ENCODE data around the gene AOC1. TPM values are rescaled to one million over a fixed set of nuclear protein-coding genes. Genes with fewer than 3 reads are reported as not detected.

Gene AOC1
- total RNA-seq, 2 experiments from 2014 or later: not detected

DNA sequence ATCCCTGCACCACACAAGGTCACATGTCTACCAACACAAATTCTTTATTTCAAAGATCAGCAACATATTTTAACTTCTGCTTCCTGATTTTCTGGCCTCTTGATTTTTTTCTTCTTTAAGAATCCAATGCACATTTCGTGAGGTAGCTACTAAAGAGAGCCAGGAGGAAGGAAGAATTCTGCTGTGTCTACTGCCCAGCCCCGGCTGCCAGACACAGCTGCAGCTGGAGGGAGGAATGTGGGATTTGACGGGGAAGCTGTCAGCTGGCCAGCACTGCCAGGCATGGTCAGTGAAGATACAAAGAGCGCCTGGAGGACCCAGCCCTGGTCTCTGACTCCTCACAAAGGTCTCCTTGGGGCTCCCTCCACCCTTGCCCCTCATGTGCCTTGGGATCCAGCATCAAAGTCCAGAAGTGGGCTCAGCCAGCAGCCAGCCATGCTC is 6.9 kb upstream of the AOC1 start:
- DNase-seq: no peak
- Mint-ChIP-seq H3K4me1 (ENCODE audit: low read depth) (no peaks in the 10 kb centered on the region), H3K4me3 (no peak overlapping the region), H3K27me3 (no peaks in the 10 kb centered on the region), H3K27ac (no peak overlapping the region), H3K36me3 (ENCODE audit: low read depth) (no peaks in the 10 kb centered on the region), H3K9me3 (no peaks in the 10 kb centered on the region)
- intact Hi-C loops (cut with micrococcal nuclease): no loop called here
- no peak for TF ChIP-seq CTCF (IDR thresholded peaks at IDR 0.05)
- no peak for ATAC-seq
- POLR2A ChIA-PET: no interaction called here
- CTCF ChIA-PET: no interaction called here

DNA sequence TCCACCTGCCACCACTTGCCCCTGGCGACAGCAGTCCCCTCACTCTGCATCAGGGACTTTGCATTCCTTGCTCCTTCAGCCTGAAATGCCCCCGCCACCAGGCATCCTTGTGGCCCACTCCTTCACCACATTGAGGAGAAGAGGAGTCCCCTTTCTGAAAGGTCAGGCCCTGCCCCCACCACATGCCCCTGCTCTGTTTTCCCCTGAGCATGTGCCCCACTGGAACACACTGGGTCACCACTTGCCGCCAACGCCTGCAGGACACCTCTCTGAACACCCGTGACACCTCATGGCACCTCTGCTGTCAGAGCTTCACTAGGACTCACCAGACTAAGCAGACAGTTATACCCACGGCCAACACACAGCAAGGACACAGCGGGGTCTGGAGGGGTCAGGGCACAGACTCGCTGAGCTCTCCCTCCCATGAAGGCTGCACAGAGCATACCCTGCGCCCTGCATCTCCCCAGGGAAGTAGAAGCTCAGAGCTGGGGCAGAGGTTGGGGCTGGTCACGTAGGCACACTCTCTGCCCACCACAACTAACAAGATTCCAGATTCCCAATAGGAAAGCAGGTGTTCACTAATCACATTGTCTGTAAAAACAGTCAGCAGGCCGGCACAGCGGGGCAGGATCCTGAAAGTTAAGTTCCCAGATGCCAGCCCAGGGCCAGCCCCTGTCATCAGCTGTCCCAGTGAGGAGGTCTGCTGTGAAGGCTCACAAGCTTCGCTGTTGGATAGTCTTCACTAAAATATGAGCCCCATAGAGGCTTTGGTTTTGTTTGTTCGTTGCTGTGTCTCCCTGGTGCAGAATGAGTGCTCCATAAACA is 5.8 kb upstream of the AOC1 start:
- DNase-seq (no peak), ATAC-seq (no peak)
- TF ChIP-seq CTCF (IDR thresholded peaks at IDR 0.05): no peak
- peaks cover 8% of the 10 kb centered on the region for H3K27me3 Mint-ChIP-seq
- H3K9me3 Mint-ChIP-seq: no peaks in the 10 kb centered on the region
- CTCF ChIA-PET: interaction anchor here (0.7 kb wide), 1 partner anchor 19 kb away, joined by 3 read pairs; no protein-coding TSS in a partner anchor
- no peaks in the 10 kb centered on the region for H3K4me1 Mint-ChIP-seq (ENCODE audit: low read depth)
- no peak overlapping the region for H3K27ac Mint-ChIP-seq
- H3K4me3 Mint-ChIP-seq: no peak overlapping the region
- no peaks in the 10 kb centered on the region for H3K36me3 Mint-ChIP-seq (ENCODE audit: low read depth)
- POLR2A ChIA-PET: no interaction called here
- intact Hi-C loops (cut with micrococcal nuclease): no loop called here

GRCh38 chr7:150847536-150847935 is 4.8 kb upstream of the AOC1 start:
- ChIA-PET CTCF (no interaction called here), POLR2A (no interaction called here)
- intact Hi-C loops (cut with micrococcal nuclease): no loop called here
- H3K4me1 Mint-ChIP-seq (ENCODE audit: low read depth): no peaks in the 10 kb centered on the region
- H3K27me3 Mint-ChIP-seq: peaks cover 15% of the 10 kb centered on the region
- H3K4me3 Mint-ChIP-seq: no peak overlapping the region
- DNase-seq (no peak), ATAC-seq (no peak)
- H3K9me3 Mint-ChIP-seq: no peaks in the 10 kb centered on the region
- H3K27ac Mint-ChIP-seq: no peak overlapping the region
- TF ChIP-seq CTCF (IDR thresholded peaks at IDR 0.05): no peak
- no peaks in the 10 kb centered on the region for H3K36me3 Mint-ChIP-seq (ENCODE audit: low read depth)

GRCh38 chr7:150848111-150848510 is 4.2 kb upstream of the AOC1 start:
- POLR2A ChIA-PET: interaction anchor here (1.0 kb wide), 1 partner anchor 10 kb away, joined by 3 read pairs; no protein-coding TSS in a partner anchor
- no peak for ATAC-seq
- no peak for TF ChIP-seq CTCF (IDR thresholded peaks at IDR 0.05)
- Mint-ChIP-seq H3K4me1 (ENCODE audit: low read depth) (no peaks in the 10 kb centered on the region), H3K4me3 (no peak overlapping the region), H3K27ac (no peak overlapping the region), H3K27me3 (peaks cover 20% of the 10 kb centered on the region), H3K36me3 (ENCODE audit: low read depth) (no peaks in the 10 kb centered on the region), H3K9me3 (no peaks in the 10 kb centered on the region)
- CTCF ChIA-PET: no interaction called here
- intact Hi-C loops (cut with micrococcal nuclease): no loop called here
- no peak for DNase-seq

DNA sequence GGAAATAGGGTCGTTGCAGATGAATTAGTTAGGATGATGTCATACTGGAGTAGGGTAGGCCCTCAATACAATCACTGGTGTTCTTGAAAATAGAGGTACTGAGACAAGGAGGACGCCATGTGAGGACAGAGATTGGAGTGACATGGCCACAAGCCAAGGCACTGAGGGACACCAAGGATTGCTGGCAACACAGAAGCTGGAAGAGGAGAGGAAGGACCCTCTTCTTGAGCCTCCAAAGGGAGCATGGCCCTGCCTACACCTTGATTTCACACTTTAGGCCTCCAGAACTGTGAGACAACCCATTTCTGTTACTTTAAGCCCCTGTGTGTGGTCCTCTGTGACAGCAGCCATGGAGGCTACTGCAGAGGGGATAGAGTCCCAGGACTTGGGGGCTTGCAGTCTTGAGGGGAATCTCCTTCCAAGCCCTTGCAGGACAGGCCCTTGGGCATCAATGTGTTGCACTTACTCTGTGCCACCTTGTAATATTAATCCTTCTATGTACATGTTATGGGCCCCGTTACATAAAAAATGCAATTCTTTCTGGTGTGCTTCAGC is 3.7 kb upstream of the AOC1 start:
- POLR2A ChIA-PET: interaction anchor here (1.0 kb wide), 1 partner anchor 11 kb away, joined by 3 read pairs; no protein-coding TSS in a partner anchor
- Mint-ChIP-seq H3K4me1 (ENCODE audit: low read depth) (no peaks in the 10 kb centered on the region), H3K4me3 (no peak overlapping the region), H3K27me3 (peaks cover 20% of the 10 kb centered on the region), H3K36me3 (ENCODE audit: low read depth) (no peaks in the 10 kb centered on the region), H3K9me3 (no peaks in the 10 kb centered on the region), H3K27ac (no peak overlapping the region)
- intact Hi-C loops (cut with micrococcal nuclease): no loop called here
- TF ChIP-seq CTCF (IDR thresholded peaks at IDR 0.05): no peak
- CTCF ChIA-PET: interaction anchor here (0.6 kb wide), 1 partner anchor 28 kb away, joined by 3 read pairs; no protein-coding TSS in a partner anchor
- DNase-seq (no peak), ATAC-seq (no peak)
